Astrocyte (in vitro differentiated cells and primary cell): ENCODE measurements around the gene DOCK1. TPM values are rescaled to one million over a fixed set of nuclear protein-coding genes. Genes with fewer than 3 reads are reported as not detected.

ENCODE experiments used
- DNase-seq: peaks from one replicate; pipeline ENCODE4 v3.0.0-alpha.2; 2010; ENCODE audit warnings: low read depth
- FAIRE-seq: peaks from 2 replicates; lab custom pipeline; 2011; peaks lifted over from hg19 to GRCh38; lab: Jason Lieb, UNC
- H2AFZ ChIP-seq: 2 replicates; pipeline ENCODE4 v1.6.0; 2012; ENCODE audit warnings: low read depth, low read length, inconsistent platforms
- H3K27ac ChIP-seq: 2 replicates; pipeline ENCODE4 v1.5.1; 2011; ENCODE audit warnings: low read depth, low read length, inconsistent platforms
- H3K27me3 ChIP-seq: 2 replicates; pipeline ENCODE4 v1.6.0; 2011; ENCODE audit warnings: low read length, inconsistent platforms; ENCODE audit not compliant: insufficient read depth
- H3K36me3 ChIP-seq: 2 replicates; pipeline ENCODE4 v1.5.1; 2011; ENCODE audit warnings: low read length, inconsistent platforms; ENCODE audit not compliant: insufficient read depth
- H3K4me1 ChIP-seq: 2 replicates; pipeline ENCODE4 v1.5.1; 2011; ENCODE audit warnings: low read length, inconsistent platforms; ENCODE audit not compliant: insufficient read depth
- H3K4me2 ChIP-seq: 2 replicates; pipeline ENCODE4 v1.6.0; 2012; ENCODE audit warnings: low read length, inconsistent platforms
- H3K4me3 ChIP-seq: 2 replicates; pipeline ENCODE4 v1.5.1; 2011; ENCODE audit warnings: low read depth, mild to moderate bottlenecking, low read length, inconsistent platforms; ENCODE audit not compliant: insufficient read depth
- H3K79me2 ChIP-seq: 2 replicates; pipeline ENCODE4 v1.6.0; 2012; ENCODE audit warnings: mild to moderate bottlenecking, low read length, inconsistent platforms; ENCODE audit not compliant: insufficient read depth
- H3K9ac ChIP-seq: 2 replicates; pipeline ENCODE4 v1.6.0; 2012; ENCODE audit warnings: mild to moderate bottlenecking, low read length, inconsistent platforms
- H3K9me3 ChIP-seq: 2 replicates; pipeline ENCODE4 v1.5.1; 2012; ENCODE audit warnings: low read depth, mild to moderate bottlenecking, low read length, inconsistent platforms; ENCODE audit not compliant: insufficient read depth
- H4K20me1 ChIP-seq: 2 replicates; pipeline ENCODE4 v1.6.0; 2012; ENCODE audit warnings: low read length, inconsistent platforms; ENCODE audit not compliant: insufficient read depth
- H3K27ac Mint-ChIP-seq: one replicate; pipeline ENCODE4 v1.8.0; 2021; ENCODE audit warnings: mild to moderate bottlenecking, mixed read lengths; ENCODE audit not compliant: unreplicated experiment
- H3K27me3 Mint-ChIP-seq: one replicate; pipeline ENCODE4 v1.8.0; 2021; ENCODE audit warnings: low read depth, mixed read lengths; ENCODE audit not compliant: unreplicated experiment
- H3K36me3 Mint-ChIP-seq: one replicate; pipeline ENCODE4 v1.8.0; 2021; ENCODE audit warnings: low read depth, mixed read lengths; ENCODE audit not compliant: unreplicated experiment
- H3K4me1 Mint-ChIP-seq: one replicate; pipeline ENCODE4 v1.8.0; 2021; ENCODE audit warnings: low read depth, mixed read lengths; ENCODE audit not compliant: unreplicated experiment
- H3K4me3 Mint-ChIP-seq: one replicate; pipeline ENCODE4 v1.8.0; 2021; ENCODE audit warnings: mild to moderate bottlenecking, moderate library complexity, mixed read lengths; ENCODE audit not compliant: unreplicated experiment
- H3K9me3 Mint-ChIP-seq: one replicate; pipeline ENCODE4 v1.8.0; 2021; ENCODE audit warnings: mild to moderate bottlenecking, mixed read lengths; ENCODE audit not compliant: unreplicated experiment
- EZH2 ChIP-seq: IDR thresholded peaks from 2 replicates; pipeline ENCODE4 v1.6.1; 2012; ENCODE audit warnings: mild to moderate bottlenecking, low read length, inconsistent platforms; ENCODE audit not compliant: insufficient read depth
- total RNA-seq: library from RNA; stranded (reverse); gene quantifications from 2 replicates; pipeline ENCODE4 v1.2.1, GENCODE V29; 2021
- TF ChIP-seq, protein P1 (sequence below): IDR thresholded peaks from 2 replicates; pipeline ENCODE4 v1.5.1; 2011; ENCODE audit warnings: low read depth, mild to moderate bottlenecking, inconsistent platforms, low read length, moderate library complexity; ENCODE audit not compliant: insufficient read depth

The DOCK1 gene
- total RNA-seq, 1 donor from 2014 or later: 42.5 TPM

DNA sequence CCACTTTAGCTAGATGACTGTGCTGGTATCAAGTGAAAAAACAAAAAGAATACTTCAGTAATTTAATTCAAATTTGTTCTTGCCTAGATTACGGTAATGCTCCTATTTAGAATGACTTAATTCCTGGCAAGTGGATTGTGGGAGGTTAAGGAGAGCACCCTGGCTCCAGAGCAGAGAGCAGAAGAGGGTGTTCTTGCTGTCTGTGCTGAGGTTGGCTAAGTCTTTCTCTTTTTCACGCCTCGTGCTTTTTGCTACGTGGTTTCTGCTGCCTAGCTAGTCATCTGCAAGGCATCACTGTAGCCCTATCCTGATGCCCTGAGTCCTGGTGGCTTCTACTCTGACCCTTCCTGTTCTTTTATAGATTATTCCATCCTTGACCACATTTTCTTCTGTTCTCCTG lies 189.8 kb downstream of the DOCK1 start:
- no peak overlapping the region for H3K4me3 Mint-ChIP-seq
- Histone ChIP-seq H4K20me1 (peaks cover 42% of the 10 kb centered on the region), H3K79me2 (no peaks in the 10 kb centered on the region), H3K9ac (no peak overlapping the region), H3K4me2 (no peak overlapping the region), H2AFZ (no peak overlapping the region), H3K36me3 (peaks cover 7% of the 10 kb centered on the region), H3K9me3 (no peaks in the 10 kb centered on the region), H3K27me3 (no peaks in the 10 kb centered on the region), H3K27ac (no peak overlapping the region), H3K4me1 (no peaks in the 10 kb centered on the region), H3K4me3 (no peak overlapping the region)
- no peak overlapping the region for H3K27ac Mint-ChIP-seq
- no peak for DNase-seq
- peaks cover 22% of the 10 kb centered on the region for H3K36me3 Mint-ChIP-seq
- no peaks in the 10 kb centered on the region for H3K4me1 Mint-ChIP-seq
- TF ChIP-seq, protein P1, sequence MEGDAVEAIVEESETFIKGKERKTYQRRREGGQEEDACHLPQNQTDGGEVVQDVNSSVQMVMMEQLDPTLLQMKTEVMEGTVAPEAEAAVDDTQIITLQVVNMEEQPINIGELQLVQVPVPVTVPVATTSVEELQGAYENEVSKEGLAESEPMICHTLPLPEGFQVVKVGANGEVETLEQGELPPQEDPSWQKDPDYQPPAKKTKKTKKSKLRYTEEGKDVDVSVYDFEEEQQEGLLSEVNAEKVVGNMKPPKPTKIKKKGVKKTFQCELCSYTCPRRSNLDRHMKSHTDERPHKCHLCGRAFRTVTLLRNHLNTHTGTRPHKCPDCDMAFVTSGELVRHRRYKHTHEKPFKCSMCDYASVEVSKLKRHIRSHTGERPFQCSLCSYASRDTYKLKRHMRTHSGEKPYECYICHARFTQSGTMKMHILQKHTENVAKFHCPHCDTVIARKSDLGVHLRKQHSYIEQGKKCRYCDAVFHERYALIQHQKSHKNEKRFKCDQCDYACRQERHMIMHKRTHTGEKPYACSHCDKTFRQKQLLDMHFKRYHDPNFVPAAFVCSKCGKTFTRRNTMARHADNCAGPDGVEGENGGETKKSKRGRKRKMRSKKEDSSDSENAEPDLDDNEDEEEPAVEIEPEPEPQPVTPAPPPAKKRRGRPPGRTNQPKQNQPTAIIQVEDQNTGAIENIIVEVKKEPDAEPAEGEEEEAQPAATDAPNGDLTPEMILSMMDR: no peak
- TF ChIP-seq EZH2: no peak
- no peaks in the 10 kb centered on the region for H3K9me3 Mint-ChIP-seq
- FAIRE-seq: no peak
- no peaks in the 10 kb centered on the region for H3K27me3 Mint-ChIP-seq

DNA sequence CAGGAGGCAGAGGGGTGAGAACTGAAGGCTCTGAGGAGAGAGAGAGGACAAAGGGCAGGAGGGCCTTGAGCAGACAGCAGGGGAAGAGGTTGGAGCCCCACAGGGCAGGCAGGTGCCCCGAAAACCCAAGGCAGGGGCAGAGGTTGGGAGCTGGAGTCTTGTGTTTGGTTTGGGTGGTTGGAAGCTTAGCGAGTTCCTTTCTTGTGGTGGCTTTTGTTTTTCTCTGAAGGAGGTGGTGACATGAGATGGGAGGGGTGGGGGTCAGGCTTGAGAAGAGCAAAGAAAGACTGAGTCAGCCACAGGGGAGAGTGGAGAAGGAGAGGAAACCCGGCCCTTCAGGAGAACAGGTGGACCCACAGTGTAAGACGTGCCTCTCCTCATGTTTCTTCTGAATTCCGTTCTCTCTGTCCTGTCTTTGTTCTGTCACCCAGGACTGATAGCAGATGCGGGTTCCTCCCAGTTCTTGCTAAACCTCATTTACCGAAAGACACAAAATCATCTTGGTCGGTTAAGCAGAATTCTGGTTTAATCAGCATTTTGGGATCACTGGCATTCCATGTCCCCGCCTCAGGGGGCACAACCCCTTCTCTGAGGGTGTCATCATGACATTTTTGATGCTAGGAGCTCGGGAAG lies 195.9 kb downstream of the DOCK1 start:
- Mint-ChIP-seq H3K9me3 (no peaks in the 10 kb centered on the region), H3K27me3 (no peaks in the 10 kb centered on the region), H3K27ac (no peak overlapping the region), H3K36me3 (peaks cover 20% of the 10 kb centered on the region), H3K4me3 (no peak overlapping the region), H3K4me1 (no peaks in the 10 kb centered on the region)
- H3K27ac ChIP-seq: no peak overlapping the region
- peaks cover 2% of the 10 kb centered on the region for H3K36me3 ChIP-seq
- no peaks in the 10 kb centered on the region for H3K27me3 ChIP-seq
- no peaks in the 10 kb centered on the region for H3K9me3 ChIP-seq
- FAIRE-seq (no peak), DNase-seq (no peak)
- no peak overlapping the region for H3K9ac ChIP-seq
- H2AFZ ChIP-seq: no peak overlapping the region
- H4K20me1 ChIP-seq: peaks cover 45% of the 10 kb centered on the region
- TF ChIP-seq, protein P1: no peak
- no peak for TF ChIP-seq EZH2
- H3K4me3 ChIP-seq: no peak overlapping the region
- no peaks in the 10 kb centered on the region for H3K4me1 ChIP-seq
- H3K4me2 ChIP-seq: no peak overlapping the region
- no peaks in the 10 kb centered on the region for H3K79me2 ChIP-seq

DNA sequence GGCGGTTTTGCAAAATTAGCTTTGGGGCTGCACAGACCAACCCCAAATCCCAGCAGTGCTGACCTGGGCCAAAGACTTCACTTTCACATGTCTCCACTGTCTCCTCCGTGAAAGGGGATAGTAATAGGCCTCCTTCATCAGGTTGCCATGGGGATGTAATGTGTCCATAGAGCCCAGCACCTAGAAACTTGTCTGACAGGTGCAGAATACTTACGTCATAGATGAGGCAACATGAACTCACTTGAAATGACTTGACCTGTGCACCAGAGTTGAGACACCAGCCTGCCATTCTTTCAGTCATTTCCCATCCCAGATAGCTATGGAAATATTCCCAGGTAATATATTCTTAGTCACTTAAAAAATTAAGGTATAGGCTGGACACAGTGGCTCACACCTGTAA lies 196.9 kb downstream of the DOCK1 start:
- no peak for TF ChIP-seq EZH2
- TF ChIP-seq, protein P1: no peak
- DNase-seq (no peak), FAIRE-seq (no peak)
- Histone ChIP-seq H3K36me3 (peaks cover 2% of the 10 kb centered on the region), H3K4me1 (no peaks in the 10 kb centered on the region), H3K9me3 (no peaks in the 10 kb centered on the region), H3K4me3 (no peak overlapping the region), H2AFZ (no peak overlapping the region), H3K27me3 (no peaks in the 10 kb centered on the region), H3K4me2 (no peak overlapping the region), H3K9ac (no peak overlapping the region), H3K79me2 (no peaks in the 10 kb centered on the region), H3K27ac (no peak overlapping the region), H4K20me1 (peaks cover 47% of the 10 kb centered on the region)
- Mint-ChIP-seq H3K27me3 (no peaks in the 10 kb centered on the region), H3K9me3 (no peaks in the 10 kb centered on the region), H3K4me1 (no peaks in the 10 kb centered on the region), H3K27ac (no peak overlapping the region), H3K4me3 (no peak overlapping the region), H3K36me3 (peaks cover 18% of the 10 kb centered on the region)
